Hematopoietic multipotent progenitor cell treated with erythropoietin and hydrocortisone succinate and interleukin-3 and kit ligand, for 17 days (in vitro differentiated cells): Measurements from ENCODE around the gene MARK4.
"Not testable (repeated sequence)": the region's sequence is repeated elsewhere in the genome, so short reads cannot be mapped to it uniquely, and the experiment has no call there.

Experiments used
- DNase-seq: peaks from one replicate; pipeline ENCODE4 v3.0.0-alpha.2; 2015; ENCODE audit warnings: low spot score

Gene MARK4

GRCh38 chr19:45305421-45305820 lies 54.4 kb downstream of the MARK4 start:
- DNase-seq = no peak

- no peak for DNase-seq
Observed at GRCh38 chr19:45306040-45306439, 55.0 kb downstream of the MARK4 start.

GRCh38 chr19:45306518-45307027 lies 55.5 kb downstream of the MARK4 start:
- DNase-seq = no peak

- DNase-seq = no peak
Observed at GRCh38 chr19:45307361-45307760, 56.3 kb downstream of the MARK4 start.

- DNase-seq = not testable (repeated sequence)
Observed at GRCh38 chr19:45309322-45309721, 58.3 kb downstream of the MARK4 start.

- no peak for DNase-seq
Observed at GRCh38 chr19:45311621-45312020, 60.5 kb downstream of the MARK4 start.

- not testable (repeated sequence) for DNase-seq
Observed at GRCh38 chr19:45312285-45312684, 61.2 kb downstream of the MARK4 start.

- DNase-seq = no peak
Observed at GRCh38 chr19:45314708-45315245, 63.7 kb downstream of the MARK4 start.

- no peak for DNase-seq
Observed at GRCh38 chr19:45315304-45315703, 64.2 kb downstream of the MARK4 start.

- DNase-seq = no peak
Observed at GRCh38 chr19:45320997-45321775, 70.1 kb downstream of the MARK4 start.

- DNase-seq = no peak
Observed at GRCh38 chr19:45321848-45322247, 70.8 kb downstream of the MARK4 start.

- no peak for DNase-seq
Observed at GRCh38 chr19:45322311-45322710, 71.2 kb downstream of the MARK4 start.

GRCh38 chr19:45322744-45323281 lies 71.7 kb downstream of the MARK4 start, which contains the start of gene CKM:
Gene CKM, minus strand, starts transcription at chr19:45322875. Its CDS starts 3,162 bp downstream, at chr19:45319713.
- DNase-seq = no peak

- DNase-seq = no peak
Observed at GRCh38 chr19:45323671-45324081, 72.6 kb downstream of the MARK4 start.

- DNase-seq = no peak
Observed at GRCh38 chr19:45324349-45324907, 73.4 kb downstream of the MARK4 start.

- DNase-seq = no peak
Observed at GRCh38 chr19:45327404-45328143, 76.5 kb downstream of the MARK4 start.

GRCh38 chr19:45331411-45331810 lies 80.3 kb downstream of the MARK4 start:
- DNase-seq = no peak

GRCh38 chr19:45333609-45334303 lies 82.7 kb downstream of the MARK4 start:
- no peak for DNase-seq

GRCh38 chr19:45334881-45335280 lies 83.8 kb downstream of the MARK4 start:
- DNase-seq = not testable (repeated sequence)

GRCh38 chr19:45336696-45337251 lies 85.7 kb downstream of the MARK4 start:
- no peak for DNase-seq

- DNase-seq = no peak
Observed at GRCh38 chr19:45339629-45340028, 88.6 kb downstream of the MARK4 start.
